ENCODE data around the gene ELP5. TPM values are rescaled to one million over a fixed set of nuclear protein-coding genes. Genes with fewer than 3 reads are reported as not detected.
A peak's percentile ranks its signal among the peaks of the same experiment; 100 is the strongest.

The ELP5 gene
- total RNA-seq, 1 experiment from 2014 or later: 49.6 TPM

- Histone ChIP-seq H4K5ac (ENCODE audit: insufficient read length, low read depth, low read length) (no peak overlapping the region), H3K79me2 (ENCODE audit: insufficient read depth, low read length) (peaks cover 8% of the 10 kb centered on the region; the same call in 1 of the 2 replicates), H3K23ac (ENCODE audit: insufficient read length, low read depth, low read length) (no peak overlapping the region), H3K27ac (ENCODE audit: insufficient read length, low read depth, low read length) (no peak overlapping the region), H2BK15ac (ENCODE audit: low read depth, low read length) (no peak overlapping the region), H3T11ph (ENCODE audit: low read length) (no peak overlapping the region), H2BK20ac (ENCODE audit: low read depth, low read length, poor library complexity, severe bottlenecking) (no peak overlapping the region), H3K9me3 (ENCODE audit: control insufficient read depth, low read depth, low read length) (no peaks in the 10 kb centered on the region), H3K27me3 (ENCODE audit: insufficient read depth, low read length) (no peaks in the 10 kb centered on the region), H3K18ac (ENCODE audit: insufficient read length, low read depth, low read length) (no peak overlapping the region), H2BK12ac (ENCODE audit: insufficient read length, low read depth, low read length) (no peak overlapping the region), H2BK5ac (ENCODE audit: insufficient read length, low read length) (no peak overlapping the region), H4K91ac (ENCODE audit: insufficient read length, low read depth, low read length) (no peak overlapping the region), H4K8ac (replicated peaks; ENCODE audit: insufficient read length, low read depth, low read length) (no peak overlapping the region), H3K4me1 (ENCODE audit: insufficient read depth, low read length) (peaks cover 4% of the 10 kb centered on the region; the same call in 1 of the 2 replicates), H4K20me1 (ENCODE audit: control insufficient read depth, insufficient read depth, insufficient read length) (no peaks in the 10 kb centered on the region), H3K14ac (ENCODE audit: insufficient read depth, low read length) (no peak overlapping the region), H3K4me2 (ENCODE audit: insufficient read depth, insufficient read length, low read length) (no peak overlapping the region), H2AK5ac (ENCODE audit: insufficient read length, low read length) (no peak overlapping the region), H3K9ac (ENCODE audit: extremely low read depth, insufficient read length, low read length) (no peak overlapping the region), H2AFZ (ENCODE audit: low read length) (no peak overlapping the region), H2BK120ac (ENCODE audit: low read depth, low read length, poor library complexity, severe bottlenecking) (no peak overlapping the region), H3K79me1 (ENCODE audit: insufficient read depth, low read depth, low read length, poor library complexity, severe bottlenecking) (no peaks in the 10 kb centered on the region), H3K23me2 (ENCODE audit: insufficient read length, low read depth, low read length, poor library complexity, severe bottlenecking) (peaks cover 25% of the 10 kb centered on the region), H3K56ac (ENCODE audit: insufficient read length, low read depth, low read length) (no peak overlapping the region), H3K4ac (ENCODE audit: low read depth, low read length) (no peak overlapping the region)
- DNase-seq: no peak
- WGBS (ENCODE audit: extremely low coverage, insufficient read length, low lambda C conversion rate): no CpG with 5 or more reads among the region's 7 CpGs
- H3K27ac Mint-ChIP-seq: peak overlapping the region in 1 of 3 experiments; percentile 88; a peak in 3 of 7 replicates
- H3K36me3 Mint-ChIP-seq (ENCODE audit: insufficient read depth in 1 of 3, low read depth in 3 of 3): peaks cover 21 to 63% (median 50%) of the 10 kb centered on the region in 3 experiments
- H3K4me1 Mint-ChIP-seq: peaks cover 17 to 29% of the 10 kb centered on the region in 2 experiments
- H3K27me3 Mint-ChIP-seq (ENCODE audit: low read depth): peaks cover 2% of the 10 kb centered on the region
- peaks cover 0 to 4% of the 10 kb centered on the region in 2 experiments; a peak in 1 of 5 replicates for H3K9me3 Mint-ChIP-seq
- H3K4me3 Mint-ChIP-seq: peak overlapping the region; percentile 59 to 86
- TF ChIP-seq CTCF (conservative IDR thresholded peaks at IDR 0.05): no peak
Measured at GRCh38 chr17:7258731-7259554, 6.9 kb downstream of the ELP5 start.
